K562 (cell line): Measurements from ENCODE around the gene OCRL. TPM values are rescaled to one million over a fixed set of nuclear protein-coding genes. Genes with fewer than 3 reads are reported as not detected.

ENCODE experiments used
- CBFA2T2 ChIP-seq: fragments of 450-650 bp; conservative IDR thresholded peaks from 2 replicates; pipeline ENCODE4 v1.6.1; 2017; ENCODE audit warnings: mild to moderate bottlenecking
- DPF2 ChIP-seq: fragments of 450-650 bp; IDR thresholded peaks from 2 replicates; pipeline ENCODE4 v1.6.1; 2016
- HMG20A ChIP-seq: fragments of 450-650 bp; formaldehyde crosslinking; conservative IDR thresholded peaks from 2 replicates; pipeline ENCODE4 v1.4.0; 2020; ENCODE audit warnings: mild to moderate bottlenecking, mixed read lengths
- JUND ChIP-seq, 2 experiments: IDR thresholded peaks; 2 replicates in 1 of 2; 3 replicates in 1 of 2; pipeline ENCODE4 v1.6.1; 2011; ENCODE audit warnings: borderline replicate concordance in 2 of 2, low read depth in 2 of 2, low read length in 2 of 2, improper control_type of control experiment in 1 of 2, missing biosample characterization in 1 of 2, missing genetic modification characterization in 1 of 2, missing genetic modification reagents in 1 of 2
- MAFK ChIP-seq: IDR thresholded peaks from 2 replicates; pipeline ENCODE4 v1.6.1; 2011; ENCODE audit warnings: low read length, improper control_type of control experiment
- NFIX ChIP-seq: fragments of 250-450 bp; sonication (Bioruptor Pico); IDR thresholded peaks from 2 replicates; pipeline ENCODE4 v1.4.0; 2020; ENCODE audit warnings: low read depth, mild to moderate bottlenecking, moderate library complexity
- NFXL1 ChIP-seq: fragments of 450-650 bp; formaldehyde crosslinking; IDR thresholded peaks from 2 replicates; pipeline ENCODE4 v1.4.0; 2021; ENCODE audit warnings: mild to moderate bottlenecking
- PHB ChIP-seq: fragments of 250-450 bp; sonication (Bioruptor Pico); IDR thresholded peaks from 2 replicates; pipeline ENCODE4 v1.5.0; 2021
- PHF8 ChIP-seq: fragments of 200-600 bp; sonication (generic); IDR thresholded peaks from 2 replicates; pipeline ENCODE4 v1.6.1; 2012; ENCODE audit warnings: mixed run types, mild to moderate bottlenecking, inconsistent platforms, low read length, moderate library complexity, borderline replicate concordance
- POLR2H ChIP-seq: IDR thresholded peaks from 2 replicates; pipeline ENCODE4 v1.6.1; 2016; ENCODE audit warnings: missing genetic modification characterization, low read depth, mild to moderate bottlenecking, control low read depth, missing compliant biosample characterization, moderate library complexity
- RCOR1 ChIP-seq, 2 experiments: IDR thresholded peaks; 2 replicates each; pipeline ENCODE4 v1.6.1; 2012; ENCODE audit warnings: low read depth in 2 of 2, low read length in 2 of 2, borderline replicate concordance in 1 of 2, improper control_type of control experiment in 1 of 2
- SNIP1 ChIP-seq: fragments of 450-650 bp; IDR thresholded peaks from 2 replicates; pipeline ENCODE4 v1.7.1; 2017; ENCODE audit warnings: low read depth, mild to moderate bottlenecking
- SRF ChIP-seq, 2 experiments: fragments of 250-450, 450-650 bp in 1 of 2; sonication (Bioruptor Pico) in 1 of 2; sonication (generic) in 1 of 2; formaldehyde crosslinking; IDR thresholded peaks; 2 replicates each; pipeline versions ENCODE4 v1.5.0 to v1.5.1; 2020 to 2022; ENCODE audit warnings: mild to moderate bottlenecking in 1 of 2, missing genetic modification reagents in 1 of 2
- TAL1 ChIP-seq: fragments of 450-650 bp; IDR thresholded peaks from 2 replicates; pipeline ENCODE4 v1.6.1; 2016; ENCODE audit warnings: mild to moderate bottlenecking
- TCF3 ChIP-seq: sonication (generic); formaldehyde crosslinking; IDR thresholded peaks from 2 replicates; pipeline ENCODE4 v1.4.0; 2020; ENCODE audit warnings: mild to moderate bottlenecking, missing genetic modification reagents
- TEAD4 ChIP-seq, 2 experiments: sonication (generic) in 1 of 2; formaldehyde crosslinking in 1 of 2; IDR thresholded peaks; 2 replicates each; pipeline versions ENCODE4 v1.6.1 to v1.8.0; 2012 to 2022; ENCODE audit warnings: borderline replicate concordance in 1 of 2, inconsistent platforms in 1 of 2, low read length in 1 of 2, mild to moderate bottlenecking in 1 of 2, missing genetic modification reagents in 1 of 2
- XRCC3 ChIP-seq: fragments of 450-650 bp; IDR thresholded peaks from 2 replicates; pipeline ENCODE4 v1.6.1; 2017; ENCODE audit warnings: mild to moderate bottlenecking, moderate library complexity
- ZC3H4 ChIP-seq: sonication (generic); formaldehyde crosslinking; IDR thresholded peaks from 2 replicates; pipeline ENCODE4 v1.9.0; 2021; ENCODE audit warnings: missing genetic modification reagents, borderline replicate concordance
- ZNF253 ChIP-seq: fragments of 250-450 bp; sonication (Bioruptor Pico); conservative IDR thresholded peaks from 2 replicates; pipeline ENCODE4 v1.6.1; 2021; ENCODE audit warnings: mild to moderate bottlenecking
- ZNF785 ChIP-seq: fragments of 250-450 bp; sonication (Bioruptor Pico); IDR thresholded peaks from 2 replicates; pipeline ENCODE4 v1.4.0; 2020; ENCODE audit warnings: mild to moderate bottlenecking
- polyA plus RNA-seq, 8 experiments: library from polyadenylated mRNA; depleted of rRNA in 4 of 8; stranded (reverse) in 5 of 8; unstranded in 3 of 8; fragments of >200 nt; fragmentation: Nextera tagmentation in 2 of 8; fragmentation: Illumina TruSeq in 1 of 8; extraction: Ambion mirVana in 2 of 8; extraction: Trizol in 1 of 8; gene quantifications; 2 replicates each; pipeline versions ENCODE4 v1.2.1 to v1.2.3, GENCODE V29; 2011 to 2014; ENCODE audit warnings: inconsistent platforms in 1 of 8, missing spikeins in 1 of 8
- total RNA-seq, 7 experiments: library from RNA; depleted of rRNA in 6 of 7; stranded (reverse); fragments of >200 nt in 6 of 7; fragmentation: Illumina TruSeq in 2 of 7; extraction: Trizol in 2 of 7; gene quantifications; 2 replicates each; pipeline versions ENCODE4 v1.2.1 to v1.2.3, GENCODE V29; 2011 to 2021; ENCODE audit warnings: low replicate concordance in 1 of 7
- TF ChIP-seq, protein P1 (sequence below), 2 experiments: IDR thresholded peaks; 2 replicates each; pipeline ENCODE4 v1.6.1; 2011; ENCODE audit warnings: borderline replicate concordance in 1 of 2, control low read depth in 1 of 2, low read depth in 1 of 2, low read length in 1 of 2, mild to moderate bottlenecking in 1 of 2, mixed read lengths in 1 of 2, moderate library complexity in 1 of 2; ENCODE audit not compliant: insufficient read depth in 1 of 2, insufficient read length in 1 of 2, poor library complexity in 1 of 2, severe bottlenecking in 1 of 2; ENCODE audit errors: extremely low read depth in 1 of 2
- TF ChIP-seq, protein P2 (sequence below): IDR thresholded peaks from 2 replicates; pipeline ENCODE4 v1.6.1; 2014; ENCODE audit warnings: antibody characterized with exemption

Gene OCRL
- total and polyA plus RNA-seq, 9 of the 15 experiments (the other 6 are each of a cell fraction or from before 2014, with no cell fraction given): 2.2 to 23.4 (median 11.9) TPM

DNA sequence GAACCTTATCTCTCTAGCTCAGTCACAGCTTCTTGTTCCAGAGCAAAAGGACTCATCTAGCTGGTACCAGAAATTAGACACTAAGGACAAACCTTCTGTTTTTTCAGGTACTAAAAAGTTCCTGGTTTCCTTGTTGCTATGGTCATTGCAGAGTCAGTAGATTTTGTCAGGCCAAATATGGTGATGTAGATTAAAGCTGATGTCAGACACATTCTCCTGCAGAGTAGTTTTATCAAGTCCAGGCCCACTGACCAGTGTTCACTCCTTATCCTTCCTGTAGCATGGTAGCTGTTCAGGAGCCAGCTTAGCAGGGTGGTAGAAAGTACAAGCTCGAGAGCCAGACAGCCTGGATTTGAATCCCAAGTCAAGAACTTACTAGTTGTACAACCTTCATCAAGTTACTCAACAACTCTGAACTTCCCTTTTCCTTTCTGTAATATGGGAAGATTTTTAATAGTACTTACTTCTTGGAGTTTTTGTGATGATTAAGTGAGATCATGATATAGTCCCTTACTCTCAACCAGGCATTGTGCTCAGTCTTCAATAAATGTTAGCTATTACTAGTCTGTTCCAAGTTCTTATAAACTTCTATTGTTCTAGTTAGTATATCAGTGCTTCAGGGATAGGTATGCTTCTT, 17.9 kb downstream of the OCRL start (continued):
- TF ChIP-seq POLR2H (tag) (no peak), ZNF253 (no peak), TEAD4 (IDR thresholded peaks at IDR 0.05; ENCODE audit: low read length) (peak; percentile 39; the same call in 1 of the 2 replicates), TEAD4 (CRISPR knock-in tag; IDR thresholded peaks at IDR 0.05; ENCODE audit: borderline replicate concordance) (no peak), ZNF785 (CRISPR knock-in tag) (no peak), XRCC3 (no peak), TCF3 (CRISPR knock-in tag) (peak; percentile 52; the same call in 1 of the 2 replicates), RCOR1 (IDR thresholded peaks at IDR 0.05; ENCODE audit: borderline replicate concordance in 1 of 2, low read depth in 2 of 2, low read length in 2 of 2) (no peak), TAL1 (peak; percentile 45; the same call in 1 of the 2 replicates), SRF (CRISPR knock-in tag; IDR thresholded peaks at IDR 0.05) (peak in 1 of 2 experiments; percentile 95; a peak in 2 of 4 replicates), DPF2 (peak; percentile 43; the same call in 1 of the 2 replicates), SNIP1 (no peak), HMG20A (CRISPR knock-in tag) (no peak), MAFK (peak; percentile 42; the same call in 1 of the 2 replicates), CBFA2T2 (0 out of 2 replicates have a peak, but pooled peaks have one; percentile 16), NFIX (no peak), JUND (IDR thresholded peaks at IDR 0.05; ENCODE audit: borderline replicate concordance, low read depth, low read length) (0 out of 2 replicates have a peak, but pooled peaks have one; percentile 14), JUND (tag; IDR thresholded peaks at IDR 0.05; ENCODE audit: borderline replicate concordance, low read depth, low read length) (peak; percentile 42; the same call in 1 of the 3 replicates), ZC3H4 (CRISPR knock-in tag) (no peak), NFXL1 (CRISPR knock-in tag) (no peak), PHF8 (no peak), PHB (no peak)
- TF ChIP-seq, protein P1, sequence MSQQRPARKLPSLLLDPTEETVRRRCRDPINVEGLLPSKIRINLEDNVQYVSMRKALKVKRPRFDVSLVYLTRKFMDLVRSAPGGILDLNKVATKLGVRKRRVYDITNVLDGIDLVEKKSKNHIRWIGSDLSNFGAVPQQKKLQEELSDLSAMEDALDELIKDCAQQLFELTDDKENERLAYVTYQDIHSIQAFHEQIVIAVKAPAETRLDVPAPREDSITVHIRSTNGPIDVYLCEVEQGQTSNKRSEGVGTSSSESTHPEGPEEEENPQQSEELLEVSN (IDR thresholded peaks at IDR 0.05; ENCODE audit: borderline replicate concordance in 1 of 2, extremely low read depth in 1 of 2, insufficient read depth in 1 of 2, insufficient read length in 1 of 2, low read depth in 1 of 2, low read length in 1 of 2, poor library complexity in 1 of 2, severe bottlenecking in 1 of 2): no peak
- TF ChIP-seq, protein P2, sequence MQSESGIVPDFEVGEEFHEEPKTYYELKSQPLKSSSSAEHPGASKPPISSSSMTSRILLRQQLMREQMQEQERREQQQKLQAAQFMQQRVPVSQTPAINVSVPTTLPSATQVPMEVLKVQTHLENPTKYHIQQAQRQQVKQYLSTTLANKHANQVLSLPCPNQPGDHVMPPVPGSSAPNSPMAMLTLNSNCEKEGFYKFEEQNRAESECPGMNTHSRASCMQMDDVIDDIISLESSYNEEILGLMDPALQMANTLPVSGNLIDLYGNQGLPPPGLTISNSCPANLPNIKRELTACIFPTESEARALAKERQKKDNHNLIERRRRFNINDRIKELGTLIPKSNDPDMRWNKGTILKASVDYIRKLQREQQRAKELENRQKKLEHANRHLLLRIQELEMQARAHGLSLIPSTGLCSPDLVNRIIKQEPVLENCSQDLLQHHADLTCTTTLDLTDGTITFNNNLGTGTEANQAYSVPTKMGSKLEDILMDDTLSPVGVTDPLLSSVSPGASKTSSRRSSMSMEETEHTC: no peak
